K562 (cell line): ENCODE measurements around the gene SLC22A23. TPM values are rescaled to one million over a fixed set of nuclear protein-coding genes. Genes with fewer than 3 reads are reported as not detected.

ENCODE experiments used
- BCLAF1 ChIP-seq, 2 experiments: fragments of 450-650 bp in 1 of 2; IDR thresholded peaks; 2 replicates each; pipeline ENCODE4 v1.6.1; 2011 to 2017; ENCODE audit warnings: low read depth in 2 of 2, antibody characterized with exemption in 1 of 2, borderline replicate concordance in 1 of 2, low read length in 1 of 2, mild to moderate bottlenecking in 1 of 2, mixed read lengths in 1 of 2; ENCODE audit not compliant: control insufficient read depth in 1 of 2
- CAMTA2 ChIP-seq: fragments of 250-450 bp; sonication (Bioruptor Pico); conservative IDR thresholded peaks from 2 replicates; pipeline ENCODE4 v1.5.1; 2022
- CEBPG ChIP-seq, 3 experiments: fragments of 200-800 bp in 1 of 3; sonication (Bioruptor generic) in 1 of 3; sonication (generic) in 1 of 3; formaldehyde crosslinking in 1 of 3; IDR thresholded peaks in 2 of 3; conservative IDR thresholded peaks in 1 of 3; 2 replicates each; pipeline versions ENCODE4 v1.6.1 to v1.8.0; 2016 to 2022; ENCODE audit warnings: missing compliant biosample characterization in 2 of 3, missing genetic modification characterization in 2 of 3, mild to moderate bottlenecking in 1 of 3, missing genetic modification reagents in 1 of 3
- DACH1 ChIP-seq: fragments of 450-650 bp; IDR thresholded peaks from 2 replicates; pipeline ENCODE4 v1.6.1; 2018; ENCODE audit not compliant: partially characterized antibody
- GABPA ChIP-seq: fragments of 200-800 bp; sonication (Bioruptor generic); conservative IDR thresholded peaks from 2 replicates; pipeline ENCODE4 v1.6.1; 2016; ENCODE audit warnings: low read depth, missing genetic modification characterization, missing compliant biosample characterization
- GABPB2 ChIP-seq: fragments of 250-450 bp; sonication (Bioruptor Pico); conservative IDR thresholded peaks from 2 replicates; pipeline ENCODE4 v1.5.1; 2021; ENCODE audit warnings: mild to moderate bottlenecking
- KHSRP ChIP-seq: fragments of 450-650 bp; IDR thresholded peaks from 2 replicates; pipeline ENCODE4 v1.6.1; 2017
- MBD2 ChIP-seq: sonication (generic); IDR thresholded peaks from 2 replicates; pipeline ENCODE4 v1.6.1; 2016; ENCODE audit warnings: low read depth, borderline replicate concordance
- MEF2D ChIP-seq: conservative IDR thresholded peaks from 2 replicates; pipeline ENCODE4 v1.6.1; 2016; ENCODE audit warnings: low read depth, missing genetic modification characterization, missing compliant biosample characterization
- PML ChIP-seq: IDR thresholded peaks from 2 replicates; pipeline ENCODE4 v1.6.1; 2012; ENCODE audit warnings: low read length, inconsistent platforms
- SUPT5H ChIP-seq: fragments of 450-650 bp; IDR thresholded peaks from 2 replicates; pipeline ENCODE4 v1.6.1; 2016
- TAF9B ChIP-seq: fragments of 450-650 bp; IDR thresholded peaks from 2 replicates; pipeline ENCODE4 v1.6.1; 2018; ENCODE audit warnings: mild to moderate bottlenecking; ENCODE audit not compliant: partially characterized antibody
- ZNF347 ChIP-seq: fragments of 450-650 bp; formaldehyde crosslinking; IDR thresholded peaks from 2 replicates; pipeline ENCODE4 v1.4.0; 2020; ENCODE audit warnings: low read depth, mild to moderate bottlenecking, moderate library complexity
- ZNF408 ChIP-seq: fragments of 250-450 bp; sonication (Bioruptor Pico); IDR thresholded peaks from 2 replicates; pipeline ENCODE4 v1.4.0; 2020; ENCODE audit warnings: low read depth, mild to moderate bottlenecking, moderate library complexity
- ZNF668 ChIP-seq: fragments of 250-450 bp; sonication (Bioruptor Pico); IDR thresholded peaks from 2 replicates; pipeline ENCODE4 v1.8.0; 2022; ENCODE audit warnings: mild to moderate bottlenecking, inconsistent platforms
- ZNF764 ChIP-seq: fragments of 250-450 bp; sonication (Bioruptor Pico); IDR thresholded peaks from 2 replicates; pipeline ENCODE4 v1.4.0; 2020; ENCODE audit warnings: low read depth, mild to moderate bottlenecking, moderate library complexity
- polyA plus RNA-seq, 8 experiments: library from polyadenylated mRNA; depleted of rRNA in 4 of 8; stranded (reverse) in 5 of 8; unstranded in 3 of 8; fragments of >200 nt; fragmentation: Nextera tagmentation in 2 of 8; fragmentation: Illumina TruSeq in 1 of 8; extraction: Ambion mirVana in 2 of 8; extraction: Trizol in 1 of 8; gene quantifications; 2 replicates each; pipeline versions ENCODE4 v1.2.1 to v1.2.3, GENCODE V29; 2011 to 2014; ENCODE audit warnings: inconsistent platforms in 1 of 8, missing spikeins in 1 of 8
- total RNA-seq, 7 experiments: library from RNA; depleted of rRNA in 6 of 7; stranded (reverse); fragments of >200 nt in 6 of 7; fragmentation: Illumina TruSeq in 2 of 7; extraction: Trizol in 2 of 7; gene quantifications; 2 replicates each; pipeline versions ENCODE4 v1.2.1 to v1.2.3, GENCODE V29; 2011 to 2021; ENCODE audit warnings: low replicate concordance in 1 of 7
- TF ChIP-seq, protein P1 (sequence below): sonication (generic); formaldehyde crosslinking; IDR thresholded peaks from 2 replicates; pipeline ENCODE4 v1.8.0; 2023; ENCODE audit warnings: mild to moderate bottlenecking, missing genetic modification reagents
- TF ChIP-seq, protein P2 (sequence below): fragments of 250-450 bp; sonication (Bioruptor Pico); IDR thresholded peaks from 2 replicates; pipeline ENCODE4 v1.5.0; 2021
- TF ChIP-seq, protein P3 (sequence below): fragments of 200-800 bp; sonication (Bioruptor generic); IDR thresholded peaks from 2 replicates; pipeline ENCODE4 v1.6.1; 2017; ENCODE audit warnings: missing genetic modification characterization, missing compliant biosample characterization

Gene SLC22A23
- total and polyA plus RNA-seq, 9 of the 15 experiments (the other 6 are each of a cell fraction or from before 2014, with no cell fraction given) = 0.30 to 8.7 (median 2.5) TPM

- TF ChIP-seq, protein P1, sequence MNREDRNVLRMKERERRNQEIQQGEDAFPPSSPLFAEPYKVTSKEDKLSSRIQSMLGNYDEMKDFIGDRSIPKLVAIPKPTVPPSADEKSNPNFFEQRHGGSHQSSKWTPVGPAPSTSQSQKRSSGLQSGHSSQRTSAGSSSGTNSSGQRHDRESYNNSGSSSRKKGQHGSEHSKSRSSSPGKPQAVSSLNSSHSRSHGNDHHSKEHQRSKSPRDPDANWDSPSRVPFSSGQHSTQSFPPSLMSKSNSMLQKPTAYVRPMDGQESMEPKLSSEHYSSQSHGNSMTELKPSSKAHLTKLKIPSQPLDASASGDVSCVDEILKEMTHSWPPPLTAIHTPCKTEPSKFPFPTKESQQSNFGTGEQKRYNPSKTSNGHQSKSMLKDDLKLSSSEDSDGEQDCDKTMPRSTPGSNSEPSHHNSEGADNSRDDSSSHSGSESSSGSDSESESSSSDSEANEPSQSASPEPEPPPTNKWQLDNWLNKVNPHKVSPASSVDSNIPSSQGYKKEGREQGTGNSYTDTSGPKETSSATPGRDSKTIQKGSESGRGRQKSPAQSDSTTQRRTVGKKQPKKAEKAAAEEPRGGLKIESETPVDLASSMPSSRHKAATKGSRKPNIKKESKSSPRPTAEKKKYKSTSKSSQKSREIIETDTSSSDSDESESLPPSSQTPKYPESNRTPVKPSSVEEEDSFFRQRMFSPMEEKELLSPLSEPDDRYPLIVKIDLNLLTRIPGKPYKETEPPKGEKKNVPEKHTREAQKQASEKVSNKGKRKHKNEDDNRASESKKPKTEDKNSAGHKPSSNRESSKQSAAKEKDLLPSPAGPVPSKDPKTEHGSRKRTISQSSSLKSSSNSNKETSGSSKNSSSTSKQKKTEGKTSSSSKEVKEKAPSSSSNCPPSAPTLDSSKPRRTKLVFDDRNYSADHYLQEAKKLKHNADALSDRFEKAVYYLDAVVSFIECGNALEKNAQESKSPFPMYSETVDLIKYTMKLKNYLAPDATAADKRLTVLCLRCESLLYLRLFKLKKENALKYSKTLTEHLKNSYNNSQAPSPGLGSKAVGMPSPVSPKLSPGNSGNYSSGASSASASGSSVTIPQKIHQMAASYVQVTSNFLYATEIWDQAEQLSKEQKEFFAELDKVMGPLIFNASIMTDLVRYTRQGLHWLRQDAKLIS = no peak
- TF ChIP-seq, protein P2, sequence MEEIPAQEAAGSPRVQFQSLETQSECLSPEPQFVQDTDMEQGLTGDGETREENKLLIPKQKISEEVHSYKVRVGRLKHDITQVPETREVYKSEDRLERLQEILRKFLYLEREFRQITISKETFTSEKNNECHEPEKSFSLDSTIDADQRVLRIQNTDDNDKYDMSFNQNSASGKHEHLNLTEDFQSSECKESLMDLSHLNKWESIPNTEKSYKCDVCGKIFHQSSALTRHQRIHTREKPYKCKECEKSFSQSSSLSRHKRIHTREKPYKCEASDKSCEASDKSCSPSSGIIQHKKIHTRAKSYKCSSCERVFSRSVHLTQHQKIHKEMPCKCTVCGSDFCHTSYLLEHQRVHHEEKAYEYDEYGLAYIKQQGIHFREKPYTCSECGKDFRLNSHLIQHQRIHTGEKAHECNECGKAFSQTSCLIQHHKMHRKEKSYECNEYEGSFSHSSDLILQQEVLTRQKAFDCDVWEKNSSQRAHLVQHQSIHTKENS (CRISPR knock-in tag) = no peak
- TF ChIP-seq ZNF347 (CRISPR knock-in tag) = no peak
- TF ChIP-seq MBD2 = no peak
- TF ChIP-seq KHSRP = no peak
- no peak for TF ChIP-seq GABPB2 (CRISPR knock-in tag)
- no peak for TF ChIP-seq SUPT5H
- peak; percentile 82 for TF ChIP-seq CEBPG (CRISPR knock-in tag; IDR thresholded peaks at IDR 0.05)
- TF ChIP-seq CEBPG (tag; conservative IDR thresholded peaks at IDR 0.05 in 1 of 2, IDR thresholded peaks at IDR 0.05 in 1 of 2) = peak; percentile 60 to 84
- no peak for TF ChIP-seq GABPA (tag)
- TF ChIP-seq ZNF408 = no peak
- TF ChIP-seq DACH1 = no peak
- TF ChIP-seq ZNF764 (CRISPR knock-in tag) = no peak
- TF ChIP-seq BCLAF1 (IDR thresholded peaks at IDR 0.05; ENCODE audit: borderline replicate concordance in 1 of 2, control insufficient read depth in 1 of 2, low read depth in 2 of 2, low read length in 1 of 2) = no peak
- no peak for TF ChIP-seq MEF2D (tag)
- no peak for TF ChIP-seq TAF9B
- TF ChIP-seq PML = 0 out of 2 replicates have a peak, but pooled peaks have one; percentile 39
- TF ChIP-seq, protein P3, sequence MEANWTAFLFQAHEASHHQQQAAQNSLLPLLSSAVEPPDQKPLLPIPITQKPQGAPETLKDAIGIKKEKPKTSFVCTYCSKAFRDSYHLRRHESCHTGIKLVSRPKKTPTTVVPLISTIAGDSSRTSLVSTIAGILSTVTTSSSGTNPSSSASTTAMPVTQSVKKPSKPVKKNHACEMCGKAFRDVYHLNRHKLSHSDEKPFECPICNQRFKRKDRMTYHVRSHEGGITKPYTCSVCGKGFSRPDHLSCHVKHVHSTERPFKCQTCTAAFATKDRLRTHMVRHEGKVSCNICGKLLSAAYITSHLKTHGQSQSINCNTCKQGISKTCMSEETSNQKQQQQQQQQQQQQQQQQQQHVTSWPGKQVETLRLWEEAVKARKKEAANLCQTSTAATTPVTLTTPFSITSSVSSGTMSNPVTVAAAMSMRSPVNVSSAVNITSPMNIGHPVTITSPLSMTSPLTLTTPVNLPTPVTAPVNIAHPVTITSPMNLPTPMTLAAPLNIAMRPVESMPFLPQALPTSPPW (CRISPR knock-in tag) = peak; percentile 85
- TF ChIP-seq CAMTA2 = no peak
- TF ChIP-seq ZNF668 (CRISPR knock-in tag) = no peak
These were observed 73.3 kb downstream of the SLC22A23 start (continued) for GRCh38 chr6:3383525-3383924.
